H9 (cell line): Measurements from ENCODE around the gene PIK3R5. TPM values are rescaled to one million over a fixed set of nuclear protein-coding genes. Genes with fewer than 3 reads are reported as not detected.

ENCODE experiments used
- DNase-seq: peaks from one replicate; pipeline ENCODE4 v3.0.0-alpha.2; 2017
- H2AFZ ChIP-seq: one replicate; pipeline ENCODE4 v1.6.1; 2013; ENCODE audit warnings: mild to moderate bottlenecking, low read length, control low read depth, moderate library complexity
- H2AK5ac ChIP-seq: 2 replicates; pipeline ENCODE4 v1.6.1; 2013; ENCODE audit warnings: low read length, control low read depth, mixed read lengths; ENCODE audit not compliant: insufficient read length
- H2BK120ac ChIP-seq: one replicate; pipeline ENCODE4 v1.6.1; 2013; ENCODE audit warnings: low read depth, mild to moderate bottlenecking, low read length, control low read depth, inconsistent platforms; ENCODE audit not compliant: poor library complexity, severe bottlenecking
- H2BK12ac ChIP-seq: 2 replicates; pipeline ENCODE4 v1.6.1; 2013; ENCODE audit warnings: low read length, control low read depth, mixed read lengths, low read depth; ENCODE audit not compliant: insufficient read length
- H2BK15ac ChIP-seq: 2 replicates; pipeline ENCODE4 v1.6.1; 2013; ENCODE audit warnings: low read depth, low read length, control low read depth
- H2BK20ac ChIP-seq: one replicate; pipeline ENCODE4 v1.6.1; 2013; ENCODE audit warnings: low read depth, mild to moderate bottlenecking, low read length, control low read depth, inconsistent platforms; ENCODE audit not compliant: poor library complexity, severe bottlenecking
- H2BK5ac ChIP-seq: 2 replicates; pipeline ENCODE4 v1.6.1; 2013; ENCODE audit warnings: low read length, control low read depth, mixed read lengths; ENCODE audit not compliant: insufficient read length
- H3K14ac ChIP-seq: 2 replicates; pipeline ENCODE4 v1.6.1; 2013; ENCODE audit warnings: low read length, control low read depth; ENCODE audit not compliant: insufficient read depth
- H3K18ac ChIP-seq: 2 replicates; pipeline ENCODE4 v1.6.1; 2013; ENCODE audit warnings: low read depth, mild to moderate bottlenecking, mixed read lengths, low read length, control low read depth; ENCODE audit not compliant: insufficient read length
- H3K23ac ChIP-seq: 2 replicates; pipeline ENCODE4 v1.6.1; 2013; ENCODE audit warnings: low read length, control low read depth, mixed read lengths, low read depth; ENCODE audit not compliant: insufficient read length
- H3K23me2 ChIP-seq: 2 replicates; pipeline ENCODE4 v1.6.1; 2013; ENCODE audit warnings: low read depth, mild to moderate bottlenecking, mixed read lengths, low read length, control low read depth; ENCODE audit not compliant: insufficient read length, poor library complexity, severe bottlenecking
- H3K27ac ChIP-seq: 2 replicates; pipeline ENCODE4 v1.5.1; 2013; ENCODE audit warnings: low read length, control low read depth, mixed read lengths, low read depth; ENCODE audit not compliant: insufficient read length
- H3K27me3 ChIP-seq: 2 replicates; pipeline ENCODE4 v1.6.1; 2013; ENCODE audit warnings: low read length, control low read depth, inconsistent platforms; ENCODE audit not compliant: insufficient read depth
- H3K4ac ChIP-seq: 2 replicates; pipeline ENCODE4 v1.6.1; 2013; ENCODE audit warnings: low read depth, mild to moderate bottlenecking, control low read depth, inconsistent platforms, low read length, moderate library complexity
- H3K4me1 ChIP-seq: 2 replicates; pipeline ENCODE4 v1.6.1; 2013; ENCODE audit warnings: low read length, control low read depth, inconsistent platforms; ENCODE audit not compliant: insufficient read depth
- H3K4me2 ChIP-seq: 2 replicates; pipeline ENCODE4 v1.6.1; 2013; ENCODE audit warnings: low read length, control low read depth, mixed read lengths; ENCODE audit not compliant: insufficient read length, insufficient read depth
- H3K56ac ChIP-seq: 2 replicates; pipeline ENCODE4 v1.6.1; 2013; ENCODE audit warnings: low read depth, mild to moderate bottlenecking, mixed read lengths, low read length, control low read depth; ENCODE audit not compliant: insufficient read length
- H3K79me1 ChIP-seq: 2 replicates; pipeline ENCODE4 v1.6.1; 2013; ENCODE audit warnings: low read depth, mild to moderate bottlenecking, moderate library complexity, low read length, control low read depth, inconsistent platforms; ENCODE audit not compliant: insufficient read depth, poor library complexity, severe bottlenecking
- H3K79me2 ChIP-seq: 2 replicates; pipeline ENCODE4 v1.6.1; 2013; ENCODE audit warnings: low read length, control low read depth, inconsistent platforms; ENCODE audit not compliant: insufficient read depth
- H3K9ac ChIP-seq: 2 replicates; pipeline ENCODE4 v1.6.1; 2013; ENCODE audit warnings: low read length, control low read depth, mixed read lengths; ENCODE audit not compliant: insufficient read length; ENCODE audit errors: extremely low read depth
- H3K9me3 ChIP-seq: one replicate; pipeline ENCODE4 v1.6.1; 2013; ENCODE audit warnings: low read depth, low read length, inconsistent platforms; ENCODE audit not compliant: control insufficient read depth
- H3T11ph ChIP-seq: one replicate; pipeline ENCODE4 v1.6.1; 2013; ENCODE audit warnings: mild to moderate bottlenecking, low read length, control low read depth, inconsistent platforms
- H4K20me1 ChIP-seq: one replicate; pipeline ENCODE4 v1.6.1; 2013; ENCODE audit not compliant: control insufficient read depth, insufficient read length, insufficient read depth
- H4K5ac ChIP-seq: 2 replicates; pipeline ENCODE4 v1.6.1; 2013; ENCODE audit warnings: low read depth, mild to moderate bottlenecking, mixed read lengths, low read length, control low read depth; ENCODE audit not compliant: insufficient read length
- H4K8ac ChIP-seq: replicated peaks from 2 replicates; pipeline ENCODE4 v1.6.1; 2013; ENCODE audit warnings: low read length, control low read depth, mixed read lengths, low read depth; ENCODE audit not compliant: insufficient read length
- H4K91ac ChIP-seq: 2 replicates; pipeline ENCODE4 v1.6.1; 2013; ENCODE audit warnings: low read depth, mild to moderate bottlenecking, moderate library complexity, mixed read lengths, low read length, control low read depth; ENCODE audit not compliant: insufficient read length
- H3K27ac Mint-ChIP-seq, 3 experiments: 2 replicates in 2 of 3; 3 replicates in 1 of 3; pipeline ENCODE4 v1.8.0; 2020 to 2021; ENCODE audit warnings: mixed read lengths in 3 of 3, mild to moderate bottlenecking in 1 of 3, moderate library complexity in 1 of 3
- H3K27me3 Mint-ChIP-seq: 2 replicates; pipeline ENCODE4 v1.8.0; 2021; ENCODE audit warnings: low read depth, mild to moderate bottlenecking, moderate library complexity, mixed read lengths
- H3K36me3 Mint-ChIP-seq, 3 experiments: 2 replicates in 2 of 3; 3 replicates in 1 of 3; pipeline ENCODE4 v1.8.0; 2020 to 2021; ENCODE audit warnings: low read depth in 3 of 3, mixed read lengths in 3 of 3; ENCODE audit not compliant: insufficient read depth in 1 of 3
- H3K4me1 Mint-ChIP-seq, 2 experiments: 2 replicates each; pipeline ENCODE4 v1.8.0; 2020; ENCODE audit warnings: mixed read lengths in 2 of 2
- H3K4me3 Mint-ChIP-seq, 2 experiments: 2 replicates in 1 of 2; 3 replicates in 1 of 2; pipeline ENCODE4 v1.8.0; 2020 to 2021; ENCODE audit warnings: mild to moderate bottlenecking in 2 of 2, mixed read lengths in 2 of 2, moderate library complexity in 1 of 2
- H3K9me3 Mint-ChIP-seq, 2 experiments: 2 replicates in 1 of 2; 3 replicates in 1 of 2; pipeline ENCODE4 v1.8.0; 2020; ENCODE audit warnings: mild to moderate bottlenecking in 2 of 2, mixed read lengths in 2 of 2, moderate library complexity in 1 of 2
- WGBS: extraction: QIAGEN DNeasy Blood & Tissue Kit; methylation state at CpG from one replicate; pipeline ENCODE4 v1.1.7; 2013; ENCODE audit warnings: missing lambda C conversion rate, low lambda C conversion rate, mixed read lengths; ENCODE audit not compliant: insufficient read length; ENCODE audit errors: extremely low coverage; 5-methylcytosine and 5-hydroxymethylcytosine counted together
- total RNA-seq: library from RNA; stranded (reverse); gene quantifications from 2 replicates; pipeline ENCODE4 v1.2.1, GENCODE V29; 2021
- TF ChIP-seq, protein P1 (sequence below): fragments of 200-600 bp; sonication (generic); conservative IDR thresholded peaks from 3 replicates; pipeline ENCODE4 v1.8.0; 2021; ENCODE audit warnings: antibody characterized with exemption, mild to moderate bottlenecking

PIK3R5 gene
- total RNA-seq, 1 experiment from 2014 or later, result 1.4 TPM

DNA sequence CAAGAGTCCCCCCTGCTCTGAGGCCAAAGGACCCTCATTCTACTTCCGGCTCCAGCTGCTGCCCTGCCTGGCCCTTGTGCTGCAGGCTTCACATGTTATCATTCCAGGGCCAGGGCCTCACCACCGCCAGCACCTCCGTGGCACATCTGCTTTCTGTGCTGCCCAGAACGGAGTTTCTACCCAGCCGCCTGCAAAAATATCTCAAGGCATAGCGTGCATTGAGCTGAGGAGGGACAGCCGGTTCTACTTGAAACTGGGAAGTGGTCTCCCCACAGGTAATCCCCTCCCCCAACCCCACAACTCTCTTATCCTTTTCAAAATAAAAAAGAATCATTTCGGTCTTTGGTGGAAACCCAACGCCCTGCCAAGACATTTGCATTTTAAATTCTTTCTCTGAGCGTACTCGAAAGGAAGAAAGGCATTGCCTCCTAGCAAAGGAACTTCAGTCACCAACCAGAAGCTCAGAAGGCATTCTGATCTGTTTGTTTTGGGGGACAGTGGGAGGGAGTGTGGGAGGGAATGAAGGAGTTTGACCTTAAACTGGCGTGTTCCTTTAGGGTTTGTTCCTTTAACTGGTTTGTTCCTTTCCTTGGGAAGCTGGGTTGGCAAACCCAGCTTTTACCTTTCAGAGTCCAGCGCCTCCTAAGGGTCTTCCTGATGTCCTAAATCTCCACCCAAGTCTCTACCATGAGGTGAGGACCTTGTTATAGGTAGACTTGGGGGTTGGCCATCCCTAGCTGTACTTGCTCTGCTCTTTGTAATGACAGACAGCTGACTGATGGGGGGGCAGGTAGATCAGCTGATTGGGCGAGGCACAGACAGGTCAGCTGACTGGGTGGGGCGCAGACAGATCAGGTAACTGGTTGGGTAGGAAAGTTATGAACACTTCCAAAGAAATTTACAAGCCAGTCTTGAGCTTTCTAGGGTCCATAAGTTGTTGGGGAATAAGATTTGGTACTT is 64.6 kb downstream of the PIK3R5 start:
- H3K36me3 Mint-ChIP-seq, result no peaks in the 10 kb centered on the region; a peak in 1 of 7 replicates
- no peak overlapping the region for H3T11ph ChIP-seq
- no peak overlapping the region for H4K91ac ChIP-seq
- H2BK12ac ChIP-seq, result no peak overlapping the region
- no peak overlapping the region for H2BK15ac ChIP-seq
- no peaks in the 10 kb centered on the region for H4K20me1 ChIP-seq
- peaks cover 25 to 26% of the 10 kb centered on the region in 2 experiments for H3K4me1 Mint-ChIP-seq
- H3K18ac ChIP-seq, result no peak overlapping the region
- no peak overlapping the region for H3K9ac ChIP-seq
- no peaks in the 10 kb centered on the region for H3K27me3 ChIP-seq
- H4K5ac ChIP-seq, result no peak overlapping the region
- no peak overlapping the region for H2AK5ac ChIP-seq
- no peak overlapping the region for H3K27ac ChIP-seq
- DNase-seq, result peak; percentile 36
- no peak overlapping the region for H2BK20ac ChIP-seq
- H3K4me1 ChIP-seq, result peaks cover 6% of the 10 kb centered on the region; the same call in 1 of the 2 replicates
- no peaks in the 10 kb centered on the region for H3K79me2 ChIP-seq
- no CpG with 5 or more reads among the region's 15 CpGs for WGBS
- H3K14ac ChIP-seq, result no peak overlapping the region
- H3K4me2 ChIP-seq, result peak overlapping the region; percentile 6
- H4K8ac ChIP-seq, result no peak overlapping the region
- H3K23me2 ChIP-seq, result no peaks in the 10 kb centered on the region
- TF ChIP-seq, protein P1, sequence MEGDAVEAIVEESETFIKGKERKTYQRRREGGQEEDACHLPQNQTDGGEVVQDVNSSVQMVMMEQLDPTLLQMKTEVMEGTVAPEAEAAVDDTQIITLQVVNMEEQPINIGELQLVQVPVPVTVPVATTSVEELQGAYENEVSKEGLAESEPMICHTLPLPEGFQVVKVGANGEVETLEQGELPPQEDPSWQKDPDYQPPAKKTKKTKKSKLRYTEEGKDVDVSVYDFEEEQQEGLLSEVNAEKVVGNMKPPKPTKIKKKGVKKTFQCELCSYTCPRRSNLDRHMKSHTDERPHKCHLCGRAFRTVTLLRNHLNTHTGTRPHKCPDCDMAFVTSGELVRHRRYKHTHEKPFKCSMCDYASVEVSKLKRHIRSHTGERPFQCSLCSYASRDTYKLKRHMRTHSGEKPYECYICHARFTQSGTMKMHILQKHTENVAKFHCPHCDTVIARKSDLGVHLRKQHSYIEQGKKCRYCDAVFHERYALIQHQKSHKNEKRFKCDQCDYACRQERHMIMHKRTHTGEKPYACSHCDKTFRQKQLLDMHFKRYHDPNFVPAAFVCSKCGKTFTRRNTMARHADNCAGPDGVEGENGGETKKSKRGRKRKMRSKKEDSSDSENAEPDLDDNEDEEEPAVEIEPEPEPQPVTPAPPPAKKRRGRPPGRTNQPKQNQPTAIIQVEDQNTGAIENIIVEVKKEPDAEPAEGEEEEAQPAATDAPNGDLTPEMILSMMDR, result peak; percentile 40; the same call in 2 of the 3 replicates
- peaks cover under 1% of the 10 kb centered on the region for H3K27me3 Mint-ChIP-seq
- H3K9me3 ChIP-seq, result no peaks in the 10 kb centered on the region
- no peak overlapping the region for H2BK120ac ChIP-seq
- no peaks in the 10 kb centered on the region for H3K79me1 ChIP-seq
- peak overlapping the region in 1 of 3 experiments; percentile 29; a peak in 1 of 7 replicates for H3K27ac Mint-ChIP-seq
- H2AFZ ChIP-seq, result no peak overlapping the region
- H3K4me3 Mint-ChIP-seq, result peak overlapping the region; percentile 7 to 50; a peak in 3 of 5 replicates
- no peaks in the 10 kb centered on the region for H3K9me3 Mint-ChIP-seq
- no peak overlapping the region for H3K56ac ChIP-seq
- no peak overlapping the region for H3K4ac ChIP-seq
- H2BK5ac ChIP-seq, result no peak overlapping the region
- no peak overlapping the region for H3K23ac ChIP-seq
